HG02642 (cell line): Measurements from ENCODE around the gene PTGER4.
A peak's percentile ranks its signal among the peaks of the same experiment; 100 is the strongest.

Experiments
- ATAC-seq: cut with Tn5 transposase; IDR thresholded peaks from one replicate; pipeline ENCODE4 v1.9.1; 2021; ENCODE audit warnings: mild to moderate bottlenecking; ENCODE audit not compliant: unreplicated experiment, poor library complexity

PTGER4 gene

GRCh38 chr5:40667161-40667663, 12.5 kb upstream of the PTGER4 start:
- ATAC-seq: no peak

- ATAC-seq: no peak
Observed at GRCh38 chr5:40669606-40670390, 9.9 kb upstream of the PTGER4 start.

- no peak for ATAC-seq
Observed at GRCh38 chr5:40672425-40672824, 7.3 kb upstream of the PTGER4 start.

- ATAC-seq: no peak
Observed at GRCh38 chr5:40674661-40675235, 5.0 kb upstream of the PTGER4 start.

GRCh38 chr5:40675396-40676133, 4.2 kb upstream of the PTGER4 start:
- ATAC-seq: no peak

GRCh38 chr5:40676613-40677343, 2.9 kb upstream of the PTGER4 start:
- no peak for ATAC-seq

- no peak for ATAC-seq
Observed at GRCh38 chr5:40677456-40677855, 2.3 kb upstream of the PTGER4 start.

- ATAC-seq: no peak
Observed at GRCh38 chr5:40678026-40678425, 1.7 kb upstream of the PTGER4 start.

- no peak for ATAC-seq
Observed at GRCh38 chr5:40678460-40679147, 1.1 kb upstream of the PTGER4 start.

GRCh38 chr5:40679148-40679912, 385 bp upstream of the PTGER4 start:
- ATAC-seq: peak; percentile 83

- ATAC-seq: no peak
Observed at GRCh38 chr5:40680741-40681362, 1.1 kb downstream of the PTGER4 start.

- ATAC-seq: peak; percentile 25
Observed at GRCh38 chr5:40681363-40682153, 1.8 kb downstream of the PTGER4 start.

- ATAC-seq: no peak
Observed at GRCh38 chr5:40682154-40683017, 2.7 kb downstream of the PTGER4 start.

GRCh38 chr5:40683305-40683704, 3.6 kb downstream of the PTGER4 start:
- ATAC-seq: no peak

- ATAC-seq: no peak
Observed at GRCh38 chr5:40685193-40685592, 5.5 kb downstream of the PTGER4 start.

GRCh38 chr5:40685976-40686486, 6.3 kb downstream of the PTGER4 start:
- no peak for ATAC-seq

- ATAC-seq: no peak
Observed at GRCh38 chr5:40687321-40687720, 7.6 kb downstream of the PTGER4 start.
